LNCAP (cell line): ENCODE measurements around the gene UBE2O.

ENCODE experiments used
- TF ChIP-seq, protein P1 (sequence below): fragments of 450-650 bp; IDR thresholded peaks from 2 replicates; pipeline ENCODE4 v1.5.1; 2017; ENCODE audit warnings: mild to moderate bottlenecking

UBE2O gene

DNA sequence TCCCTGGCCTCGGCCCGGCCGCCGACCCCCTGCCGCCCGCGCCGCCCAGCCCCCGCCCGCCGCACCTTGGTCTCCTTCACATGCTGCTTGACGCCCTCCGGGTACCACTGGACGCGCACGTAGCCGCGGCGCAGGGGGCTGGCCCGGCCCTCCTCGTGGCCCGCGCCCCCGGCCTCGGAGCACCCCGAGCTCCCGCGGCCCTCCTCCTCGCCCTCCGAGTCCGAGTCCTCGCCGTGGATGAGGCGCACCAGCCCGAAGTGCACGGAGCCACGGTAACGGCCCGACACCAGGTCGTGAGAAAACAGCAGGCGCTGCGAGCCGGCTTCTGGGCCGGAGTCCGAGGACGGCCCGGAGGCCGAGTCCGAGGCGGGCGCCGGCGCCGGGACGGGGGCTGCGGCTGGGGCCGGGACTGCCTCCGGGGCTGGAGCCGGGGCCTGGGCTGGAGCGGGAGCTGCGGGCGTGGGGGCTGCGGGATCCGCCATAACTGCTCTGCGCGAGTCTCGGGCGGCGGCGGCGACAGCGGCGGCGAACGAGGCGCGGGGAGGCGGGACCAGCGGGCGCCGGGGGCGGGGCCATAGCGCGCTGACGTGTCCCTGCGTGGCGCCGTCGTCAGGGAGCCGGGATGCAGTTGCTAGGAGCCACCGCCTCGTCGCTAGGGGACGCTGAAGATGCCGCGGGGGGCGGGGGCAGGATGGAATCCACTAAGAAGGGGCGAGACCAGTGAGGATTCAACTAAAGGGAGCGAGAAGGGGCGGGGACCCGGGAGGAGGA, at the start of gene UBE2O:
UBE2O (minus strand) TSS at position 493 of the 771 bp plus-strand sequence; CDS start at position 482, 11 bp downstream.
- TF ChIP-seq, protein P1, sequence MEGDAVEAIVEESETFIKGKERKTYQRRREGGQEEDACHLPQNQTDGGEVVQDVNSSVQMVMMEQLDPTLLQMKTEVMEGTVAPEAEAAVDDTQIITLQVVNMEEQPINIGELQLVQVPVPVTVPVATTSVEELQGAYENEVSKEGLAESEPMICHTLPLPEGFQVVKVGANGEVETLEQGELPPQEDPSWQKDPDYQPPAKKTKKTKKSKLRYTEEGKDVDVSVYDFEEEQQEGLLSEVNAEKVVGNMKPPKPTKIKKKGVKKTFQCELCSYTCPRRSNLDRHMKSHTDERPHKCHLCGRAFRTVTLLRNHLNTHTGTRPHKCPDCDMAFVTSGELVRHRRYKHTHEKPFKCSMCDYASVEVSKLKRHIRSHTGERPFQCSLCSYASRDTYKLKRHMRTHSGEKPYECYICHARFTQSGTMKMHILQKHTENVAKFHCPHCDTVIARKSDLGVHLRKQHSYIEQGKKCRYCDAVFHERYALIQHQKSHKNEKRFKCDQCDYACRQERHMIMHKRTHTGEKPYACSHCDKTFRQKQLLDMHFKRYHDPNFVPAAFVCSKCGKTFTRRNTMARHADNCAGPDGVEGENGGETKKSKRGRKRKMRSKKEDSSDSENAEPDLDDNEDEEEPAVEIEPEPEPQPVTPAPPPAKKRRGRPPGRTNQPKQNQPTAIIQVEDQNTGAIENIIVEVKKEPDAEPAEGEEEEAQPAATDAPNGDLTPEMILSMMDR: peak; percentile 58

GRCh38 chr17:76501827-76502307, 48.9 kb upstream of the UBE2O start:
- TF ChIP-seq, protein P1: no peak

DNA sequence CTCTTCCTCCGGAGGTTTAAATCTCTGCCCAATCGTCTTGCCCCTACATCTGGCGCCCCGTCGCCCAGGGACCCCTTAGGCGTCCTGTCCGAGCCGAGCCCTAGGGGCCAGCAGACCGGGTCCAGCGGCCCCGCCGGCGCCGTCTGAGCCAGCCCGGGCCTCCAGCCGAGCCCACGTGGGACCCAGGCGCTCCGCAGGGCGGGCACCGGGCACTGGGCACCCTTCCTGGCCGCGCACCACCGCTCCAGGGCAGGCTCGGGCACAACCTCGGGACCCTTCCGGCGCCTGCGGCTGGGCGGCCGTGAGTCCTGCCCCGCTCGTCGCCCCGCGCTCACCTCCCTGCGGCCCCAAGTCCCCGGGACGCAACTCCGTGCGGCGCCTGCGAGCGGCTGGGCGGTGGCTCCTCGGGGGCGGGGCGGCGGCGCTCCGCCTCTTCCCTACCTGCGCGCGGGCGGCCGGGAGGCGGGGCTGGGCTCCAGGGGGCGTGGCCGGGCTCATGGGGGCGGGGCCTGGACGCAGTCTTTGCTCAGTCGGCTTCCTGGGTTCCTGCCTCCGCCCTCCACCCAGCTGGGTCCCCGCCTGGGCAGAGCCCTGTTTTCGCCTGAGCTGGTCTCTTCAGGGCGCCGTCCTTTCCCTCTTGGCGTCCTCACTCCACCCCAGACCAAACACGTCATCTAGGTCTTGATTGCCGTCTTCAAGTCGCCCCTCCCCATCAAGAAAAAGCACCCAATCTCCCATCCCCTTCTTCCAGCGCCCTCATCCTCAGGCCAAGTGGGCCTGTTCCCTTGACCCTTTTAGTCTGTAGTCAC, 48.3 kb upstream of the UBE2O start, which contains the start of gene RHBDF2:
RHBDF2 (minus strand) TSS at position 406 of the 809 bp plus-strand sequence. CDS start 19,899 bp downstream, outside the sequence.
- TF ChIP-seq, protein P1: no peak

DNA sequence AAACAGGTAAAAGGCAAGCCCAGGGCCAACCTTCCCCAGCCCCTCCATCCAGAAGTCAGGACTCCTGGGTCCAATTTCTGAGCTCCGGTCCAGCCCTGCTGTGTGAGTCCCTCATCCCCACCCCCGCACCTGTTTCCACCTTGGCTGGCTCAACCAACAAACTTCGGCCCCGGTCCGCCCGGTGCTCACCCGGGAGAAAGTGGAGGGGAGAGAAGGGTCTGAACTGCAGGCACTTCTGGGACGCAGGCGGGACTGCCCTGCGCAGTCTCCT, 47.7 kb upstream of the UBE2O start:
- TF ChIP-seq, protein P1: no peak

- TF ChIP-seq, protein P1: no peak
Measured at GRCh38 chr17:76500074-76500746, 47.3 kb upstream of the UBE2O start.

DNA sequence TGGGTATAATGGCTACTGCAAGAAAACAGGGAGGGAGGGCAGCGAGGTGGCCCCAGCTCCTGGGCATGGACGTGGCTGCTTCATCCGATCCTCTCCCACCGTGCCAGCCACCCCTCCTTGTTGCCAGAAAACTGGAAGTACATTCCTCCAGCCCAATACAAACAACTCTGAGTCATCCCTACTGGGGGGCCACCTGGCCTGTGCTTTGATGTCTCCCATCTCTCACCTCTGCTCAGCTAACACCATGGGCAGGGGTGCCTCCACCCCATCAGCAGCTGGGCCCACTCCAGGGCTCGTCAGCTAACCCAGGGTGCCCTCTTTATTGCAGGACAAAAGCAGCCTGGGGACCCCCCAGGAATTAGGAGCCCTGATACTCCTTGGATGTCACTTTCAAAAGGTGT, 46.3 kb upstream of the UBE2O start:
- TF ChIP-seq, protein P1: no peak

DNA sequence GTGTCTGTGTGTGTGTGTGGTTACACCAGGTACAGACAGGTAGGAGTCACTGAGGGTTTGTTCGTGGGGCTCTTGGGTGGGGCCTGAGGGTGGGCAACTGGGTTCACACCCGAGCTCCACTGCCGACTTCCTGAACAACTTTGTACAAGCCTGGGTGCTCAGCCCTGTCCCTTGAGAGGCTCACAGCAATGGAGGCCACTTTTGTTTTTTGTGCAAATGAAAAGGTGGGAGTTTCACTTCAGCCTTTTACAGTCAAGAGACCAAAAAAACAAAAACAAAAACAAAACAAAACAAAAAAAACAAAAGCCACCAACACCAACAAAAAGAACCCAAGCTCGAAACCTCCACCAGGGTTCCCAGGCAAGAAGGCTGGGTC, 45.9 kb upstream of the UBE2O start:
- TF ChIP-seq, protein P1: no peak
